ENCODE results near the gene STC2. TPM values are rescaled to one million over a fixed set of nuclear protein-coding genes. Genes with fewer than 3 reads are reported as not detected.
"Not testable (repeated sequence)": the region's sequence is repeated elsewhere in the genome, so short reads cannot be mapped to it uniquely, and the experiment has no call there.

The STC2 gene
- polyA plus RNA-seq, 6 donors from 2014 or later: not detected

DNA sequence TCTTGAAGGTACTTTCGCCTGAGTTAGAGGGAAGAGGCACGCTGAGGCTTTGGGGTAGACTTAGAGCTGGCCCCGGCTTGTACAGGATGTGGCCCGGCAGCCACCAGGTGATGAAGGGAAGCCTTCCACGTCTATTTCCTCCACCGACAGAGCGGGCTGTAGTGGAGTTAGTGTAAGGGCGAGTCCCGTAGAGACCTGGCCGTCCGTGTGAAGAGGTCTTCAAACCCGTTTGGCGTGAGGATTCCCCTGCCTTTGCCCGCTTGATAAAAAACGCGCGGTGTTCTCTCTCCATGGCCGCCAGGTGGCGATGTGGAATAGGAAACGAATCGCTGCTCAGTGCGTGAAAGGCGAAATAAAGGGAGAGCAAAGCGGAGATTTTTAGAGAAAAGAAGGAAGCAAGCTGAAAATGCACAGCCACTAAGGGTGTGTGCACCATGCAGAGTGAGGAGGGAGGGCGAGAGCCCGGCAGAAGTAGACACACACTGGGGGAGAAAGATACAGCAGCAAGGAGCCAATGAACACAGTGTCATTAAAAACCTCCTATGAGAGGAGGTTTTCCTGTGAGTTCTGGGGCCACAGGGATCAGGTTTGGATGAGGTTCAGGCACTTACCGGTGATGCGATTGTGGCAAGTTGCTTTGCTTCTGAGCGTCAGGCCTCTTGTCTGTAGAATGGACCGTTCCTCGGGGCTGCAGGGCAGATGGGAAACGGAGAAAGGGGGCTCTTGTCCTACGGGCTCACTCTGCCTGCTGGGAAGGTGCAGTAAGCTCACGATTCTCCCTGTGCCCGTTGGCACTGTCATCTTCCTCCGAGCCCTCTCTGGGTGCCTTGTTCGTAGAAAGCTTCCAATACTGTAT, 34.2 kb downstream of the STC2 start:
- ATAC-seq (ENCODE audit: low read depth in 2 of 2) (peak; percentile 38 to 45), DNase-seq (peak; percentile 52)
- peak overlapping the region in 5 of 8 donors; percentile 44 to 56 (median 48) for H3K4me3 Mint-ChIP-seq
- H3K4me1 Mint-ChIP-seq: peaks cover 6 to 18% (median 10%) of the 10 kb centered on the region in 3 donors
- no peaks in the 10 kb centered on the region for H3K36me3 Mint-ChIP-seq
- H3K27me3 Mint-ChIP-seq: peaks cover 41 to 62% (median 48%) of the 10 kb centered on the region in 3 donors
- peak overlapping the region in 3 of 6 donors; percentile 58 to 81 (median 74) for H3K27ac Mint-ChIP-seq
- peaks cover 0 to 2% (median 0%) of the 10 kb centered on the region in 7 donors for H3K9me3 Mint-ChIP-seq

GRCh38 chr5:173291722-173292658, 36.2 kb downstream of the STC2 start:
- Mint-ChIP-seq H3K36me3 (no peaks in the 10 kb centered on the region), H3K27me3 (peaks cover 42 to 76% (median 57%) of the 10 kb centered on the region in 3 donors), H3K4me1 (peaks cover 6 to 16% (median 10%) of the 10 kb centered on the region in 3 donors), H3K9me3 (peaks cover 0 to 3% (median 0%) of the 10 kb centered on the region in 7 donors), H3K4me3 (no peak overlapping the region), H3K27ac (no peak overlapping the region)
- ATAC-seq (ENCODE audit: low read depth in 2 of 2) (no peak), DNase-seq (no peak)

DNA sequence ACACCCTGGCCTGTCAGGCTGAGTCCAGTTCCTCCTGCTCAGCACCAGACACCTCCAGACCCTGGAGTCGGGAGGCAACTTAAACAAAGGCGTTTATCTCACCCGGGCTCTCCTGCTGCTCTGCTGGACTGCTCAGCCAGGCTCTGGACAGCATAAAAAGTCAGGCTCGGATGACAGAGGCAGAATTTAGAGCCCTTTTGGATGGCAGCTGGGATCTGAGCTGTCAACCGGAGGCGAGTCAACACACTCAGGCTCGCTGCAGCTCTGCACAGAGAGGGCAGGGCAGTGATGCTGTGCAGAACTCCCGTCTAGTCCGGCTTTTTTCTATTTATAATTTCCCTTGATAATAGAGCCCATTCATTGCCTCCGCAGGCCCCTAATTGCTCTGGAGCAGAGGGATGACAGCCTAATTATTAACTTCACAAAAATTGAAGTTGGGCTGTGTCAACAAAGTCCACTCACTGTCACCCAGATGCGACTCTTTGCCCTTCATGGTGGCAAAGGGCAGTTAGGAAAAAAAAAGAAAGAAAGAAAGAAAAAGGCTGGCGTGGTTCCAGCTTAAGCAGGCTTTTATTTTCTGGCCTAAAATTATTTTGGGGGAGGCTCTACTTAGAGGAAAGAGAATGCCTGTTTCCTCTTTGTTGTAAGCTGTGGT, 37.6 kb downstream of the STC2 start:
- Mint-ChIP-seq H3K27ac (no peak overlapping the region), H3K9me3 (peaks cover 0 to 4% (median 2%) of the 10 kb centered on the region in 7 donors), H3K4me3 (no peak overlapping the region), H3K27me3 (peaks cover 49 to 90% (median 68%) of the 10 kb centered on the region in 3 donors), H3K36me3 (peaks cover 0 to 4% of the 10 kb centered on the region in 2 donors), H3K4me1 (peaks cover 6 to 16% (median 10%) of the 10 kb centered on the region in 3 donors)
- no peak for DNase-seq
- no peak for ATAC-seq (ENCODE audit: low read depth in 2 of 2)

DNA sequence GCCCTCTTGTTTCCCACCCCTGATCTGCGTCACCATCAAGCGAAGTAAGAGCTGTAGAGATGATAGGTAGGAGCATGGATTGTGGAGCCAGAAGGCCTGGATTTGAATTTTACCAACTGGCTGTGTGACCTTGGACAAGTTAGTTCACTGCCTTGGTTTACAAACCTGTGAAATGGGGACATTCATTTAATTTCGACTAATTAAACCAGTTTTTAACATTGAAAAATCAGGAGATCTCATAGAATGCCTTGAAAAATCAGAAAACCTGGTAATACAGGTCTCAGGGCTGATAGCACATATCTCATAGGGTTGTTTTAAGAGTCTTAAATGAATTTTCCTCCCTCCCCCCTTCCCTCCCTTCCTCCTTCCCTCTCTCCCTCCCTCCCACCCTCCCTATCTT, 38.8 kb downstream of the STC2 start:
- Mint-ChIP-seq H3K9me3 (peaks cover 0 to 12% (median 7%) of the 10 kb centered on the region in 7 donors), H3K36me3 (peaks cover 0 to 16% of the 10 kb centered on the region in 2 donors), H3K4me3 (no peak overlapping the region), H3K27me3 (peaks cover 54 to 92% (median 71%) of the 10 kb centered on the region in 3 donors), H3K27ac (no peak overlapping the region), H3K4me1 (peaks cover 9 to 11% (median 10%) of the 10 kb centered on the region in 3 donors)
- no peak for DNase-seq
- ATAC-seq (ENCODE audit: low read depth in 2 of 2): no peak

- ATAC-seq (ENCODE audit: low read depth in 2 of 2) (no peak), DNase-seq (no peak)
- peaks cover 3 to 8% (median 6%) of the 10 kb centered on the region in 3 donors for H3K4me1 Mint-ChIP-seq
- H3K36me3 Mint-ChIP-seq: peaks cover 0 to 21% of the 10 kb centered on the region in 2 donors
- peaks cover 50 to 91% (median 69%) of the 10 kb centered on the region in 3 donors for H3K27me3 Mint-ChIP-seq
- no peak overlapping the region for H3K4me3 Mint-ChIP-seq
- no peak overlapping the region for H3K27ac Mint-ChIP-seq
- H3K9me3 Mint-ChIP-seq: peaks cover 0 to 16% (median 7%) of the 10 kb centered on the region in 7 donors
These were observed 39.6 kb downstream of the STC2 start for GRCh38 chr5:173288632-173289031.

DNA sequence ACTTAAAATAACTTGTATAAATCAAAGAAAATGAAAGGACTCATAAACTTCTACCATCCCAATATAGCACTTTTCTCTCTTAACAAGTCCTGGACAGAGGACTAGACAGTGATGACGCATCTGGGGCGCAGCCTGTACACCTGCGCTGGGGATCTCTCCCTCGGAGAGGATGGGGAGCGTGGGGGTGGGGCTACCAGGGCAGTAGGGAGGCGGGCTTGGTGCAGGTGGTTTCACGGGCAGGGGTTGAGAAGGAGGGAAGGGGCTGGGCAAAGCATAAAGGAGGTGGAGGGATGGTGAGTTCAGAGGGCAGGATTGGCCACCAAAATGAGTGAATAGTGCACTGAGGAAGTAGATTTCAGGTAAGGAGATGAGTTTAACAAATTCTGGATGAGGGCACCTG, 41.1 kb downstream of the STC2 start:
- H3K9me3 Mint-ChIP-seq: peaks cover 2 to 16% (median 8%) of the 10 kb centered on the region in 7 donors
- no peak for DNase-seq
- H3K4me1 Mint-ChIP-seq: peaks cover 6 to 8% (median 8%) of the 10 kb centered on the region in 3 donors
- H3K4me3 Mint-ChIP-seq: no peak overlapping the region
- no peak overlapping the region for H3K27ac Mint-ChIP-seq
- H3K36me3 Mint-ChIP-seq: peaks cover under 1 to 22% of the 10 kb centered on the region in 2 donors
- peaks cover 60 to 96% (median 78%) of the 10 kb centered on the region in 3 donors for H3K27me3 Mint-ChIP-seq
- ATAC-seq (ENCODE audit: low read depth in 2 of 2): no peak

GRCh38 chr5:173284343-173284958, 43.8 kb downstream of the STC2 start:
- Mint-ChIP-seq H3K36me3 (peaks cover 4 to 29% of the 10 kb centered on the region in 2 donors), H3K27me3 (peaks cover 61 to 91% (median 80%) of the 10 kb centered on the region in 3 donors), H3K27ac (peak overlapping the region in 1 of 6 donors; percentile 73), H3K4me1 (peaks cover 6 to 12% (median 6%) of the 10 kb centered on the region in 3 donors), H3K4me3 (peak overlapping the region in 2 of 8 donors; percentile 2 to 40), H3K9me3 (peaks cover 5 to 16% (median 10%) of the 10 kb centered on the region in 7 donors)
- DNase-seq; ATAC-seq (ENCODE audit: low read depth in 2 of 2): not testable (repeated sequence)

DNA sequence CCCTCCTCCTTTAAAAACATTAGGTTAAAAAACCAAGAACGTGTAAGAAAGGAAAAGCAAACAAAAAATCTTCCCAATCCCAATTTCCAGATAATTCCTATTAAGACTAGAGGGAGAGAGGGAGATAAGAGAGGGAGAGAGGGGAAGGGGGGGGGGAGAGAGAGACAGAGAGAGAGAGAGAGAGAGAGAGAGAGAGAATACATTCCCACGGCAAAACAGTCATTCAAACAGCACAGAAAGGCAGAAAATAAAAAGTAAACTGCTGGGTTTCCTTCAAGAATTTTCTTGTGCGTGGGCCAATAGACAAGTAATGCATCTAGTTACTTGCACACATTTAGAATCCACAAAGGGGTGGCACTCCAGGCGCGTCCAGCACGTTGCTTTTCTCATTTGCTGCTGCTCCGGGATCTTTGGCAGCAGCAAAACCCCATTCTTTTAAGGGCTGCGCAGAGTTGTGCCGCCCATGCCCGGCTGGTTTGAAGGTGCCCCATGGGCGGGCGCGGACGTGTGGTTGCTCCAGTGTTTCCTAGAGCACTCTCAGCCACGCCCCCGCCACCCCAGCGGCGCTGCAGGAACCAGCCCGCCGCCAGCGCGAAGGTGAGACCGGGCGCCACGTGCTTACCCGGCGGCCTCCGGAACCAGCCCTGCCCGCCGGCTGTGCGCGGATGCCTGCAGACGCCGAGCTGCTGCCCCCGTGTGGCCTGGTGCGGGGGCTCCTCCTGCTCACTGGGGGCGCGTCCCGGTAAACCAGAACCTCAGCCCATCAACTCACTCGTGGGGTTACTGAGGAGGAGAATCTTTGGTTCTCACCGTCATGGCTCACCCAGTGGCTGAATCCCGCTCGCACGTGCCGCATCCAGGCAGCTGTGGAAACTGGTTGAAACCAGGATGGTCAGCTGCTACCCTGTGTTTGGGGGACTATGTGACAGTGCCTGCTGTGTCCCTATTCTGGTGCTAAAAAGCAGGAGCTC, 44.6 kb downstream of the STC2 start:
- peak overlapping the region in 2 of 8 donors; percentile 2 to 47 for H3K4me3 Mint-ChIP-seq
- ATAC-seq (ENCODE audit: low read depth in 2 of 2): peak; percentile 82 to 85
- peak; percentile 25 for DNase-seq
- H3K36me3 Mint-ChIP-seq: peaks cover 4 to 29% of the 10 kb centered on the region in 2 donors
- peaks cover 6 to 12% (median 6%) of the 10 kb centered on the region in 3 donors for H3K4me1 Mint-ChIP-seq
- peak overlapping the region in 1 of 6 donors; percentile 73 for H3K27ac Mint-ChIP-seq
- peaks cover 5 to 16% (median 10%) of the 10 kb centered on the region in 7 donors for H3K9me3 Mint-ChIP-seq
- H3K27me3 Mint-ChIP-seq: peaks cover 61 to 91% (median 81%) of the 10 kb centered on the region in 3 donors

DNA sequence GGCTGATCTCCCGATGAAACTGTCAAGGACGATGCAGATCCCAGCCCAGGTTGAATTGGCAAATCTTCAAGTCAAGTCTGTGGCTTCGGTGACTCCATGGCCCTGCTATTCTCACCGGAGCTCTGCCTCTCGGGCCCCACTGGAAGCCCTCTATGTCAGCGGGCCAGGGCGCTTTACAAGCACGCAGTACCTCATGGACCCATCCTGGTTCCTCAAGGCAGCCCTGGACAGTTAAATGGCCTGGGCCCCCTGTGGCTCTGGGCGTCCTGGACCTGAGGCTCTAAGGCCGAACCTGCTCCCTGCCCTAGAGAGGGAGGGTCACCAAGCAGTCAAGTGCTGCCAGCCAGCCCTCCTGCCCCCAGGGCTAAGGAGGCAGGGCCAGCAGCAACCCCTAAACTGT, 45.3 kb downstream of the STC2 start:
- no peak overlapping the region for H3K4me3 Mint-ChIP-seq
- peaks cover 65 to 87% (median 74%) of the 10 kb centered on the region in 3 donors for H3K27me3 Mint-ChIP-seq
- no peak overlapping the region for H3K27ac Mint-ChIP-seq

GRCh38 chr5:173281910-173282309, 46.3 kb downstream of the STC2 start:
- Mint-ChIP-seq H3K27ac (no peak overlapping the region), H3K4me1 (peaks cover 6 to 12% (median 6%) of the 10 kb centered on the region in 3 donors), H3K9me3 (peaks cover 5 to 16% (median 12%) of the 10 kb centered on the region in 7 donors), H3K27me3 (peaks cover 70 to 86% (median 72%) of the 10 kb centered on the region in 3 donors), H3K4me3 (peak overlapping the region in 2 of 8 donors; percentile 1 to 78), H3K36me3 (peaks cover 4 to 29% of the 10 kb centered on the region in 2 donors)
- no peak for DNase-seq
- no peak for ATAC-seq (ENCODE audit: low read depth in 2 of 2)

More for the DNA sequence above, 45.3 kb downstream of the STC2 start:
- Mint-ChIP-seq H3K36me3 (peaks cover 4 to 29% of the 10 kb centered on the region in 2 donors), H3K4me1 (peaks cover 6 to 12% (median 6%) of the 10 kb centered on the region in 3 donors), H3K9me3 (peaks cover 5 to 16% (median 10%) of the 10 kb centered on the region in 7 donors)
- no peak for ATAC-seq (ENCODE audit: low read depth in 2 of 2)
- no peak for DNase-seq

GRCh38 chr5:173279166-173279565, 49.0 kb downstream of the STC2 start:
- no peak for ATAC-seq (ENCODE audit: low read depth in 2 of 2)
- peaks cover 1 to 19% (median 11%) of the 10 kb centered on the region in 7 donors for H3K9me3 Mint-ChIP-seq
- no peak for DNase-seq
- H3K27ac Mint-ChIP-seq: no peak overlapping the region
- H3K36me3 Mint-ChIP-seq: peaks cover 4 to 10% of the 10 kb centered on the region in 2 donors
- H3K4me3 Mint-ChIP-seq: no peak overlapping the region
- peaks cover 55 to 74% (median 67%) of the 10 kb centered on the region in 3 donors for H3K27me3 Mint-ChIP-seq
- peaks cover 2 to 6% (median 5%) of the 10 kb centered on the region in 3 donors for H3K4me1 Mint-ChIP-seq
